OCI-LY3 (cell line): ENCODE data around the gene ZNF691.

Source experiments
- EZH2phosphoT487 ChIP-seq: fragments of 200-600 bp; shearing (Covaris generic); IDR thresholded peaks from 2 replicates; pipeline ENCODE4 v1.6.1; 2018; ENCODE audit warnings: antibody characterized with exemption, mixed run types, low read depth
- TF ChIP-seq, protein P1 (sequence below): fragments of 200-600, 300-600 bp; sonication (generic); IDR thresholded peaks from 2 replicates; pipeline ENCODE4 v1.5.1; 2014; ENCODE audit warnings: antibody characterized with exemption, low read length, low read depth

DNA sequence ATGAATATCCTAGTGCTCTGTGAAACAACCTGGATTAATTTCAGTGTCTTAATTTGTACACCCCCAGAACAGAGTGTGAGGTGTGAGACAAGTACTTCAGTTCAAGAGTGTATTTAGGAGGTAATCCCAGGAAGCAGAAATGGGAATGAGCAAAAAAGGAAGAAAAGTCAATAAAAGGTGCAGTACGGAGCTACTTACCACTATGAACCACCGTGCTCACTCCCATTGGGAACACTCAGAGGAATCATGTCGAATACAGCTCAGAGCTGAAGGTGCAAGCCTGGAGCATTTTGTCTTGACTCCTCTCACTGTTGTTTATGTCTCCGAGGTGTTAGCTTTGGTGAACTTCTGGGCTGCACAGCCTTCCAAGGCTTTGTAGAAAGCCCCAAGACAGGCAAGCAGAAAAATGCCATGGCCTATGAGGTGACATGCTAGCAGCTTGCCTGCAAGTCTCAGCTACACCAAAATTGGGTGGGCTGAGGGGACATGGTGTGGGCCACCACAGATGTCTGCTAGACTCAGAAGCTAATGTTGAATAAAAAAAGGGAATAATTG lies 21.9 kb upstream of the ZNF691 start:
- TF ChIP-seq, protein P1, sequence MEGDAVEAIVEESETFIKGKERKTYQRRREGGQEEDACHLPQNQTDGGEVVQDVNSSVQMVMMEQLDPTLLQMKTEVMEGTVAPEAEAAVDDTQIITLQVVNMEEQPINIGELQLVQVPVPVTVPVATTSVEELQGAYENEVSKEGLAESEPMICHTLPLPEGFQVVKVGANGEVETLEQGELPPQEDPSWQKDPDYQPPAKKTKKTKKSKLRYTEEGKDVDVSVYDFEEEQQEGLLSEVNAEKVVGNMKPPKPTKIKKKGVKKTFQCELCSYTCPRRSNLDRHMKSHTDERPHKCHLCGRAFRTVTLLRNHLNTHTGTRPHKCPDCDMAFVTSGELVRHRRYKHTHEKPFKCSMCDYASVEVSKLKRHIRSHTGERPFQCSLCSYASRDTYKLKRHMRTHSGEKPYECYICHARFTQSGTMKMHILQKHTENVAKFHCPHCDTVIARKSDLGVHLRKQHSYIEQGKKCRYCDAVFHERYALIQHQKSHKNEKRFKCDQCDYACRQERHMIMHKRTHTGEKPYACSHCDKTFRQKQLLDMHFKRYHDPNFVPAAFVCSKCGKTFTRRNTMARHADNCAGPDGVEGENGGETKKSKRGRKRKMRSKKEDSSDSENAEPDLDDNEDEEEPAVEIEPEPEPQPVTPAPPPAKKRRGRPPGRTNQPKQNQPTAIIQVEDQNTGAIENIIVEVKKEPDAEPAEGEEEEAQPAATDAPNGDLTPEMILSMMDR = no peak
- TF ChIP-seq EZH2phosphoT487 = no peak
